ENCODE results near the gene PPARG. TPM values are rescaled to one million over a fixed set of nuclear protein-coding genes. Genes with fewer than 3 reads are reported as not detected.

Gene PPARG
- polyA plus RNA-seq, 1 donor (not counting 4 experiments of a cell fraction or from before 2014, with no cell fraction given): 3.1 TPM

- DNase-seq (ENCODE audit: low read depth, low spot score) (no peak), FAIRE-seq (no peak)
- H2AFZ ChIP-seq (ENCODE audit: control insufficient read depth, low read length): no peak overlapping the region
- no peak overlapping the region for H3K4me3 ChIP-seq (ENCODE audit: control insufficient read depth in 2 of 3, extremely low read depth in 1 of 3, insufficient read depth in 2 of 3, low read depth in 1 of 3, low read length in 3 of 3)
- H3K9ac ChIP-seq (ENCODE audit: control insufficient read depth, extremely low read depth, insufficient read depth, low read length): no peak overlapping the region
- no peaks in the 10 kb centered on the region for H4K20me1 ChIP-seq (ENCODE audit: control insufficient read depth, extremely low read depth, insufficient read depth, low read length)
- no peak overlapping the region for H3K4me2 ChIP-seq (ENCODE audit: control insufficient read depth, extremely low read depth, insufficient read depth, low read depth, low read length)
- dilution Hi-C loops (cut with MboI; ENCODE audit: extremely low pct_ligation_motif_present, low sequenced_read_pairs): no loop called here
- H3K9me3 ChIP-seq (ENCODE audit: control insufficient read depth, low read depth, low read length): no peaks in the 10 kb centered on the region
- TF ChIP-seq EZH2 (IDR thresholded peaks at IDR 0.05; ENCODE audit: low read length) (no peak), CTCF (optimal IDR thresholded peaks at IDR 0.05 in 1 of 3, IDR thresholded peaks at IDR 0.05 in 1 of 3, conservative IDR thresholded peaks at IDR 0.05 in 1 of 3; ENCODE audit: extremely low read depth in 1 of 3, insufficient read depth in 2 of 3, low read length in 3 of 3) (no peak)
- H3K9me1 ChIP-seq (ENCODE audit: control insufficient read depth, extremely low read depth, insufficient read depth, low read length): no peaks in the 10 kb centered on the region
- no peaks in the 10 kb centered on the region for H3K79me2 ChIP-seq (ENCODE audit: control insufficient read depth, insufficient read depth, low read length)
- H3K27me3 ChIP-seq (ENCODE audit: control insufficient read depth, extremely low read depth, insufficient read depth, low read length): no peaks in the 10 kb centered on the region
- H3K27ac ChIP-seq (ENCODE audit: control insufficient read depth, insufficient read depth, low read length): no peak overlapping the region
- no peaks in the 10 kb centered on the region for H3K36me3 ChIP-seq (ENCODE audit: control insufficient read depth in 2 of 2, extremely low read depth in 1 of 2, insufficient read depth in 2 of 2, low read length in 2 of 2)
- H3K4me1 ChIP-seq (ENCODE audit: control insufficient read depth, extremely low read depth, insufficient read depth, low read length): no peaks in the 10 kb centered on the region
Measured at GRCh38 chr3:12278566-12278965, 10.3 kb upstream of the PPARG start.

GRCh38 chr3:12279591-12280326, 9.1 kb upstream of the PPARG start:
- Histone ChIP-seq H3K4me3 (ENCODE audit: control insufficient read depth in 2 of 3, extremely low read depth in 1 of 3, insufficient read depth in 2 of 3, low read depth in 1 of 3, low read length in 3 of 3) (no peak overlapping the region), H3K36me3 (ENCODE audit: control insufficient read depth in 2 of 2, extremely low read depth in 1 of 2, insufficient read depth in 2 of 2, low read length in 2 of 2) (no peaks in the 10 kb centered on the region), H3K9me3 (ENCODE audit: control insufficient read depth, low read depth, low read length) (no peaks in the 10 kb centered on the region), H3K4me1 (ENCODE audit: control insufficient read depth, extremely low read depth, insufficient read depth, low read length) (no peaks in the 10 kb centered on the region), H4K20me1 (ENCODE audit: control insufficient read depth, extremely low read depth, insufficient read depth, low read length) (no peaks in the 10 kb centered on the region), H2AFZ (ENCODE audit: control insufficient read depth, low read length) (no peak overlapping the region), H3K9ac (ENCODE audit: control insufficient read depth, extremely low read depth, insufficient read depth, low read length) (no peak overlapping the region), H3K27me3 (ENCODE audit: control insufficient read depth, extremely low read depth, insufficient read depth, low read length) (no peaks in the 10 kb centered on the region), H3K9me1 (ENCODE audit: control insufficient read depth, extremely low read depth, insufficient read depth, low read length) (no peaks in the 10 kb centered on the region), H3K79me2 (ENCODE audit: control insufficient read depth, insufficient read depth, low read length) (no peaks in the 10 kb centered on the region), H3K27ac (ENCODE audit: control insufficient read depth, insufficient read depth, low read length) (no peak overlapping the region), H3K4me2 (ENCODE audit: control insufficient read depth, extremely low read depth, insufficient read depth, low read depth, low read length) (no peak overlapping the region)
- dilution Hi-C loops (cut with MboI; ENCODE audit: extremely low pct_ligation_motif_present, low sequenced_read_pairs): no loop called here
- TF ChIP-seq EZH2 (IDR thresholded peaks at IDR 0.05; ENCODE audit: low read length) (no peak), CTCF (optimal IDR thresholded peaks at IDR 0.05 in 1 of 3, IDR thresholded peaks at IDR 0.05 in 1 of 3, conservative IDR thresholded peaks at IDR 0.05 in 1 of 3; ENCODE audit: extremely low read depth in 1 of 3, insufficient read depth in 2 of 3, low read length in 3 of 3) (no peak)
- DNase-seq (ENCODE audit: low read depth, low spot score) (no peak), FAIRE-seq (no peak)
